Activated naive CD4-positive, alpha-beta T cell treated with anti-CD3 and anti-CD28 coated beads, Interleukin-2, amount 10 ng/mL, durations not matched to agents 7 days and 5 days (primary cell): Measurements from ENCODE around the gene FAF1.

Experiments
- CTCF ChIA-PET: fragments of 350-600 bp; sonication (Branson Sonifier 250); formaldehyde crosslinking; loops from one replicate; lab custom pipeline; 2021; ENCODE audit warnings: antibody characterized with exemption; lab: Charles Lee
- DNase-seq: peaks from one replicate; pipeline ENCODE4 v3.0.0-alpha.2; 2020
- H3K27ac Mint-ChIP-seq: one replicate; pipeline ENCODE4 v1.8.0; 2021; ENCODE audit warnings: mild to moderate bottlenecking, moderate library complexity, mixed read lengths
- H3K27me3 Mint-ChIP-seq: one replicate; pipeline ENCODE4 v1.8.0; 2021; ENCODE audit warnings: mild to moderate bottlenecking, mixed read lengths
- H3K36me3 Mint-ChIP-seq: one replicate; pipeline ENCODE4 v1.8.0; 2021; ENCODE audit warnings: mixed read lengths
- H3K4me1 Mint-ChIP-seq: one replicate; pipeline ENCODE4 v1.8.0; 2021; ENCODE audit warnings: mixed read lengths
- H3K4me3 Mint-ChIP-seq: one replicate; pipeline ENCODE4 v1.8.0; 2021; ENCODE audit warnings: mild to moderate bottlenecking, moderate library complexity, mixed read lengths
- H3K9me3 Mint-ChIP-seq: one replicate; pipeline ENCODE4 v1.8.0; 2021; ENCODE audit warnings: mixed read lengths

Gene FAF1

GRCh38 chr1:50622259-50622658 is 337.8 kb downstream of the FAF1 start:
- no peak overlapping the region for H3K27ac Mint-ChIP-seq

GRCh38 chr1:50620680-50621329 is 339.3 kb downstream of the FAF1 start:
- CTCF ChIA-PET: interaction anchor here (0.7 to 1.3 kb wide), 2 partner anchors 9 to 149 kb away, joined by 3 read pairs; no protein-coding TSS in a partner anchor
- H3K9me3 Mint-ChIP-seq: peaks cover 4% of the 10 kb centered on the region
- peaks cover 7% of the 10 kb centered on the region for H3K36me3 Mint-ChIP-seq
- H3K4me3 Mint-ChIP-seq: no peak overlapping the region
- no peaks in the 10 kb centered on the region for H3K27me3 Mint-ChIP-seq
- no peaks in the 10 kb centered on the region for H3K4me1 Mint-ChIP-seq
- no peak for DNase-seq
- no peak overlapping the region for H3K27ac Mint-ChIP-seq

More at GRCh38 chr1:50622259-50622658, 337.8 kb downstream of the FAF1 start:
- CTCF ChIA-PET: interaction anchor here (1.2 kb wide), 1 partner anchor 22 kb away, joined by 3 read pairs; no protein-coding TSS in a partner anchor
- Mint-ChIP-seq H3K27me3 (no peaks in the 10 kb centered on the region), H3K4me1 (no peaks in the 10 kb centered on the region), H3K9me3 (peaks cover 2% of the 10 kb centered on the region), H3K36me3 (peaks cover 7% of the 10 kb centered on the region), H3K4me3 (no peak overlapping the region)
- DNase-seq: no peak

DNA sequence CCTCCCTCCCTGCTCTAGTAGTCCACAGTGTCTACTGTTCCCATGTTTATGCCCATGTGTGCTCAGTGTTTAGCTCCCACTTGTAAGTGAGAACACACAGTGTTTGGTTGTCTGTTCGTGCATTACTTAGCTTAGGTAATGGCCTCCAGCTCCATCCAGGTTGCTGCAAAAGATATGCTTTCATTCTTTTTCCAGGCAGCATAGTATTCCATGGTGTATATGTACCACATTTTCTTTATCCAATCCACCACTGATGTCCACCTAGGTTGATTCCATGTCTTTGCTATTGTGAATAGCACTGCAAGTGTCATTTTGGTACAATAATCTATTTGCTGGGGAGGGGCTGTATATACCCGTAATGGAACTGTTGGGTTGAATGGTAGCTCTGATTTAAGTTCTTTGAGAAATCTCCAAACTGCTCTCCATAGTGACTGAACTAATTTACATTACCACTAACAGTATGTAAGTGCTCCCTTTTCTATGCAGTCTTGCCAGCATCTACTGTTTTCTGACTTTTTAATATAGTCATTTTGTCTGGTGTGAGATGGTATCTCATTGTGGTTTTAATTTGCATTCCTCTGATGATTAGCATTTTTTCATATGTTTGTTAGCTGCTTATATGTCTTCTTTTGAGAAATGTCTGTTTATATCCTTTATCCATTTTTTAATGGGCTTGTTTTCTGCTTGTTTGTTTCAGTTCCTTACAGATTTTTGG is 344.9 kb downstream of the FAF1 start:
- CTCF ChIA-PET: no interaction called here
- H3K27ac Mint-ChIP-seq: no peak overlapping the region

DNA sequence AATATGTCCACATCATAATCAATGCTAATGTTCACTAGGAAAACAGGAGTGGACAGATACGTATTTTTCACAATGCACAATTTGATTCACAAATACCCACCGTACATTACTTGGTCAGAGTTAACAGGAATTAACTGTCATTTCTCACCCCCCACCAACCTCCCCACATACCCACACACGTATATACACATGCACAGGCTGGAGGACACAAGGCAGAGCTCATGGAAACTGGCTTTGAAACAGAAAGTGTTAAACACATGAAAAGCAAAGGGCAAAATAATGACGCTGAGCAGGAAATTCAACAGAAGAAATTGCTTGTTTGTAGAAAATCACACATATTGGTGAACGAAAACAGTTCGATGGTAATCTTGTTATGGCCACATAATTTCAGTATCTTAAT is 348.4 kb downstream of the FAF1 start:
- Mint-ChIP-seq H3K4me3 (no peak overlapping the region), H3K36me3 (no peaks in the 10 kb centered on the region), H3K9me3 (peaks cover 1% of the 10 kb centered on the region), H3K4me1 (peaks cover 5% of the 10 kb centered on the region), H3K27ac (no peak overlapping the region), H3K27me3 (no peaks in the 10 kb centered on the region)
- no peak for DNase-seq
- CTCF ChIA-PET: interaction anchor here (1.4 kb wide), 1 partner anchor 9 kb away, joined by 3 read pairs; no protein-coding TSS in a partner anchor

More for the DNA sequence above, 344.9 kb downstream of the FAF1 start:
- H3K4me1 Mint-ChIP-seq: peaks cover 5% of the 10 kb centered on the region
- no peaks in the 10 kb centered on the region for H3K27me3 Mint-ChIP-seq
- peaks cover 2% of the 10 kb centered on the region for H3K36me3 Mint-ChIP-seq
- DNase-seq: no peak
- peaks cover 1% of the 10 kb centered on the region for H3K9me3 Mint-ChIP-seq
- no peak overlapping the region for H3K4me3 Mint-ChIP-seq

DNA sequence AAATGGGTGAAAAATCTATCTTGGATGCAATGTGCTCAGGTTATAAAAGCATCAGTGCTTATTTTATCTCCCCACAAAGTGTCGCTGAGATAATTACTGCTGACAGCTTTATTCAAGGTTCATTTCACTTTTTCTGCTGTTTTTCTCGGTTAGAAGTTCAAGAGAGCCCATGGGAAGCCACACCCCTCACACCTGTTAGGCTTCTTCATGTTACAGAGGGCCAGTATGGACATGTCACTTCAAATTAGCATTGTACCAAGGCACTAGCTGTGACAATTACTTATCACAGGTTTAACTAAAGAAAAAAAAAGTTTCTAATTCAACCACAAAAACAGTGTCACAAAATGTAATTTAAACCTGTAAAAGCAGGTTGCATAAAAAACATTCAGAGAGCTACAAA is 349.5 kb downstream of the FAF1 start:
- Mint-ChIP-seq H3K9me3 (no peaks in the 10 kb centered on the region), H3K27me3 (no peaks in the 10 kb centered on the region), H3K4me1 (peaks cover 5% of the 10 kb centered on the region), H3K27ac (no peak overlapping the region), H3K4me3 (no peak overlapping the region), H3K36me3 (no peaks in the 10 kb centered on the region)
- CTCF ChIA-PET: no interaction called here
- DNase-seq: no peak

- no peak overlapping the region for H3K27ac Mint-ChIP-seq
- DNase-seq: no peak
- CTCF ChIA-PET: no interaction called here
- no peaks in the 10 kb centered on the region for H3K36me3 Mint-ChIP-seq
- H3K4me1 Mint-ChIP-seq: peaks cover 5% of the 10 kb centered on the region
- H3K9me3 Mint-ChIP-seq: no peaks in the 10 kb centered on the region
- no peak overlapping the region for H3K4me3 Mint-ChIP-seq
- no peaks in the 10 kb centered on the region for H3K27me3 Mint-ChIP-seq
Observed at GRCh38 chr1:50609508-50609907, 350.6 kb downstream of the FAF1 start.

- peak; percentile 33 for DNase-seq
- Mint-ChIP-seq H3K9me3 (no peaks in the 10 kb centered on the region), H3K4me1 (no peaks in the 10 kb centered on the region), H3K36me3 (no peaks in the 10 kb centered on the region), H3K4me3 (no peak overlapping the region), H3K27ac (no peak overlapping the region), H3K27me3 (no peaks in the 10 kb centered on the region)
- CTCF ChIA-PET: interaction anchor here (0.6 to 1.9 kb wide), 5 partner anchors 11 to 235 kb away, joined by 3 to 4 read pairs (median 3); no protein-coding TSS in a partner anchor
Observed at GRCh38 chr1:50605186-50605875, 354.7 kb downstream of the FAF1 start.

DNA sequence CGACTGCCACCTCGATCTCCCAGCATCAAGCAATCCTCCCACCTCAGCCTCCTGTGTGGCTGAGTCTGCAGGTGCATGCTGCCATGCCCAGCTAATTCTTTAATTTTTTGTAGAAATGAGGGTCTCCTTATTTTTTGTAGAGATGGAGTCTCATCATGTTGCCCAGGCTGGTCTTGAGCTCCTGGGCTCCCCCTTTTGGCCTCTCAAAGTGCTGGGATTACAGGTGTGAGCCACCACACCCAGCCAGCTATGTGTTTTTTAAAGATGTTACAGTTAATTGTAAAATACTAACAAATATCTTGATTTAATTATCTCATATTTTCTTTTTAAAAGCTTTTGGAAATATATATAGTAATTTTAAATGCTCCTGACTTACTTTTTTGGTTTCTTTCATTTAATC is 355.5 kb downstream of the FAF1 start:
- Mint-ChIP-seq H3K27ac (no peak overlapping the region), H3K9me3 (no peaks in the 10 kb centered on the region), H3K4me1 (no peaks in the 10 kb centered on the region), H3K27me3 (no peaks in the 10 kb centered on the region), H3K36me3 (no peaks in the 10 kb centered on the region), H3K4me3 (no peak overlapping the region)
- no peak for DNase-seq
- CTCF ChIA-PET: interaction anchor here (1.9 kb wide), 1 partner anchor 234 kb away, joined by 4 read pairs; no protein-coding TSS in a partner anchor

- Mint-ChIP-seq H3K36me3 (no peaks in the 10 kb centered on the region), H3K27ac (no peak overlapping the region), H3K9me3 (no peaks in the 10 kb centered on the region), H3K4me1 (no peaks in the 10 kb centered on the region), H3K4me3 (no peak overlapping the region), H3K27me3 (no peaks in the 10 kb centered on the region)
- no peak for DNase-seq
- CTCF ChIA-PET: interaction anchor here (0.5 to 1.9 kb wide), 2 partner anchors 179 to 233 kb away, joined by 3 to 4 read pairs; no protein-coding TSS in a partner anchor
Observed at GRCh38 chr1:50603274-50604271, 356.5 kb downstream of the FAF1 start.

- CTCF ChIA-PET: no interaction called here
- peaks cover 7% of the 10 kb centered on the region for H3K36me3 Mint-ChIP-seq
- H3K9me3 Mint-ChIP-seq: no peaks in the 10 kb centered on the region
- no peaks in the 10 kb centered on the region for H3K4me1 Mint-ChIP-seq
- H3K27me3 Mint-ChIP-seq: no peaks in the 10 kb centered on the region
- no peak for DNase-seq
- no peak overlapping the region for H3K4me3 Mint-ChIP-seq
- H3K27ac Mint-ChIP-seq: no peak overlapping the region
Observed at GRCh38 chr1:50599546-50599945, 360.5 kb downstream of the FAF1 start.

DNA sequence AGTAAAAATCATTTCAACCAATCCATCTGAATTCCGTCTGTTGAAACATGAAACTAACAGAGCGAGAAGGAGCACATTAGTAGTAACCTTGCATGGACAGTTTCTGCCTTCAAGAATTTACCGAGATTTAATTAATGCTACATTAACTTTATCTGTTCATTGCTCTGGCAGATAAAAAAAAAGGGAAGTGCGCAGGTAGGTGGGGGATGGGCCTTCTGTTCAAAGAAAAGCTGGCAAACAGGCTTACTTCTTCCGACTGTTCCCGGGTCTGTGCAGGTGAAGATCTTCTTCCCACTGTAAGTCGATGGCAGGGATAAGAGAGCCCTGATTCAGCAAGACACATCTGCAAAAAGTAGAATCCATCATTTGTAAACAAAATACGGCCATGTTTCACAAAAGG is 364.2 kb downstream of the FAF1 start:
- peaks cover 10% of the 10 kb centered on the region for H3K36me3 Mint-ChIP-seq
- no peak overlapping the region for H3K4me3 Mint-ChIP-seq
- H3K27me3 Mint-ChIP-seq: no peaks in the 10 kb centered on the region
- CTCF ChIA-PET: interaction anchor here (0.6 kb wide), 1 partner anchor 159 kb away, joined by 3 read pairs; no protein-coding TSS in a partner anchor
- no peak for DNase-seq
- H3K27ac Mint-ChIP-seq: no peak overlapping the region
- no peaks in the 10 kb centered on the region for H3K4me1 Mint-ChIP-seq
- no peaks in the 10 kb centered on the region for H3K9me3 Mint-ChIP-seq

GRCh38 chr1:50593515-50593914 is 366.6 kb downstream of the FAF1 start:
- no peaks in the 10 kb centered on the region for H3K4me1 Mint-ChIP-seq
- H3K36me3 Mint-ChIP-seq: peaks cover 10% of the 10 kb centered on the region
- DNase-seq: no peak
- no peaks in the 10 kb centered on the region for H3K27me3 Mint-ChIP-seq
- CTCF ChIA-PET: no interaction called here
- no peak overlapping the region for H3K27ac Mint-ChIP-seq
- no peaks in the 10 kb centered on the region for H3K9me3 Mint-ChIP-seq
- H3K4me3 Mint-ChIP-seq: no peak overlapping the region

- CTCF ChIA-PET: no interaction called here
- no peaks in the 10 kb centered on the region for H3K4me1 Mint-ChIP-seq
- no peaks in the 10 kb centered on the region for H3K27me3 Mint-ChIP-seq
- peaks cover 10% of the 10 kb centered on the region for H3K36me3 Mint-ChIP-seq
- H3K4me3 Mint-ChIP-seq: no peak overlapping the region
- no peak for DNase-seq
- H3K27ac Mint-ChIP-seq: no peak overlapping the region
- H3K9me3 Mint-ChIP-seq: no peaks in the 10 kb centered on the region
Observed at GRCh38 chr1:50591598-50591997, 368.5 kb downstream of the FAF1 start.
